Measurements from ENCODE around the gene FARS2.

DNA sequence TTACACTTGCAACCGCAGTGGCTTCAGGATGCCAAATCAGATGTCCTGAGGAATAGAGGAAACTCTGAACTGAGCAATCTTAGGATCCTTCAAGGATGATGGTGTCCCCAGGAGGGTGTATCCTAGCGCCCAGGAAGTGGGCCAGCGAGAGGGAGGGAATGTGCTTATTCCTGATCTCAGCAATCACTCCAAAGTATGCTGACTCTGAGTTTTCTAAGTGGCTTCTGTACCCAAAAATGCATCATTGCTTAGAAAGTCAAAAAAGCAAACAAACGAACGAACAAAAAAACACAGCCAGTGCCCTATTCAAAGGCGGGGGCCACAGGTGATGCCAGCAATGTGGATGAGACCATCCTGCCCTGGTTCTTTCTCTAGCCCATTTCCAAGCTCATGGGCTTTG is 514.8 kb downstream of the FARS2 start:
- TF ChIP-seq, protein P1, sequence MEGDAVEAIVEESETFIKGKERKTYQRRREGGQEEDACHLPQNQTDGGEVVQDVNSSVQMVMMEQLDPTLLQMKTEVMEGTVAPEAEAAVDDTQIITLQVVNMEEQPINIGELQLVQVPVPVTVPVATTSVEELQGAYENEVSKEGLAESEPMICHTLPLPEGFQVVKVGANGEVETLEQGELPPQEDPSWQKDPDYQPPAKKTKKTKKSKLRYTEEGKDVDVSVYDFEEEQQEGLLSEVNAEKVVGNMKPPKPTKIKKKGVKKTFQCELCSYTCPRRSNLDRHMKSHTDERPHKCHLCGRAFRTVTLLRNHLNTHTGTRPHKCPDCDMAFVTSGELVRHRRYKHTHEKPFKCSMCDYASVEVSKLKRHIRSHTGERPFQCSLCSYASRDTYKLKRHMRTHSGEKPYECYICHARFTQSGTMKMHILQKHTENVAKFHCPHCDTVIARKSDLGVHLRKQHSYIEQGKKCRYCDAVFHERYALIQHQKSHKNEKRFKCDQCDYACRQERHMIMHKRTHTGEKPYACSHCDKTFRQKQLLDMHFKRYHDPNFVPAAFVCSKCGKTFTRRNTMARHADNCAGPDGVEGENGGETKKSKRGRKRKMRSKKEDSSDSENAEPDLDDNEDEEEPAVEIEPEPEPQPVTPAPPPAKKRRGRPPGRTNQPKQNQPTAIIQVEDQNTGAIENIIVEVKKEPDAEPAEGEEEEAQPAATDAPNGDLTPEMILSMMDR (IDR thresholded peaks at IDR 0.05; ENCODE audit: borderline replicate concordance, extremely low read depth, low read length, poor library complexity, severe bottlenecking), result no peak
- TF ChIP-seq EZH2 (IDR thresholded peaks at IDR 0.05; ENCODE audit: borderline replicate concordance, low read depth, low read length, severe bottlenecking), result no peak
